Stimulated activated CD8-positive, alpha-beta memory T cell treated with anti-CD3 and anti-CD28 coated beads, Interleukin-15, amount 100 ng/mL, for 24 hours (primary cell): ENCODE measurements around the gene APLP2.

Experiments used
- DNase-seq: peaks from one replicate; pipeline ENCODE4 v3.0.0-alpha.2; 2020; ENCODE audit warnings: low read depth

Gene APLP2

GRCh38 chr11:130145975-130146776 lies 76.5 kb downstream of the APLP2 start:
- no peak for DNase-seq

DNA sequence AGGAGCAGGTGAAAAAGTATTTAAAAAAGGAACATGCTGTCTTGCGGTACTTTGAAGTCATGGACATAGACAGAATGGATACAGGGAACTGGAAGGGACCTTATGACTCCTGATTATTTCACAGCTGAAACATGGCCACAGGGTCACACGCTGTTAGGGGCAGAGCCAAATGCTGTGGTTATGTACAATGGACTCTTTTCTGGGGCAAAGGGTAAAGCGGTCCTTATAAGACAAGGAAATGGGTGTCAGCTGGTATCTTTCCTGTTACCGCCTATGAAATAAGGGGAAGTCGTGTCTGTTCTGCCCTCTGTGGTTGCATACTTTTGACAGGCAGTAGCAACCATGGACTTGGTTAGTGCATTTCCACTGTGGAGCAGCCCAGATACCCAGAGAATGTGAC lies 77.1 kb downstream of the APLP2 start:
- DNase-seq: no peak

DNA sequence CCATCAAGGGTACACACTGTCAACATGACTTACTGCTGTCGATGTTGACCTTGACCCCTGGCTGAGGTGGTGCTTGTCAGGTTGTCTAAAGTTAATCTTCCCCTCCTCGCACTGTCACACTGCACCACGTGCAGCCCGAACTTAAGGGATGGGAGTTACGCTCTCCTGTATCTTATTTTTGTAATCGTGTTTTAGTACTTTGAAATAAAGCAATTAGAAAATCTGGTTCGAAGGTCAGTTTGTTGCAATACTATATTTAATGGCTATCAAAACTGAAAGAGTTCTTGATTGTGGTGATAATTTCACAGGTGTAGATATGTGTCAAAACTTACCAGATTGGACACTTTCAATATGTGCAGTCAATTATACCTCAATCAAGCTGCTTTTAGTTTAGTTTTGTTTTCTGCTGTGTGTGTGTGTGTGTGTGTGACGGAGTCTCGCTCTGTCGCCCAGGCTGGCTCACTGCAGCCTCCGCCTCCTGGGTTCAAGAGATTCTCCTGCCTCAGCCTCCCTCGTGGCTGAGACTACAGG lies 79.2 kb downstream of the APLP2 start:
- no peak for DNase-seq

- no peak for DNase-seq
Observed at GRCh38 chr11:130150790-130151189, 81.1 kb downstream of the APLP2 start.

DNA sequence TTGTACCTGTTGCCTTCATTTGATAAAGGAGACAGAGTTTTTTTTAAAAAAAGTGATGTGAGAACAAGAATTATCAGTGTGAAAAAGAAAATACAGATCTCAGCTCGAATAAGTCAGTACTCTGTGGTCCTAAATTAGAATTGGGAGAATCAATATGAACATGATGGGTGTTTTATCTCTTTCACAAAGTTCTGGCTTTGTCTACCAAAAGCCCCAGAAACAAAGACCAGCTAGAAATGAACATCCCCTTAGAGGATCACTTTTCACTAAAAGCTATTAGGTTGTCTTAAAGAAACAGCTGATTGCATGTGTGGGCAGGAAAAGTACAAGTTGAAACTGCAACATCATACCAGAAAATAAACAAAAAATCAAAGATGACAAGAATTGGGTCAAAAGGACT lies 81.5 kb downstream of the APLP2 start:
- DNase-seq: no peak

- DNase-seq: no peak
Observed at GRCh38 chr11:130156108-130157022, 86.7 kb downstream of the APLP2 start.

DNA sequence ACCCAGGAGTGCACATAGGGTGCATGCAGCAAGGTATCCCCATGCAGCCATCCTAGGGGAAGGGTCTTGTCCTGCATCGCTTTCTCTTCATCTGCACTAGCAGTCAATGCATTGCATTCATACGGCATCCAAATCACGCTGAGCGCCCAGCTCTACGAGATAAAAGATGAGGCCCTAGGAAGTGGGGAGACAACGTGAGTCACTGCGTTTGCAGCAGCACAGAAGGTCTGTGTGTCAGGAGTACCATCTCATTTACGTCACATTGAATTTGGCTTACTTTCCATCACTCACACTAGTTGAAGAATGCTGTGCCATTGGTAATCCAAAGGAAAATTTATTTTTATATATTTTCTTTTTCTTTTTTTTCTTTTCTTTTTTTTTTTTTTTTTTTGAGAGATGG lies 87.4 kb downstream of the APLP2 start:
- no peak for DNase-seq

DNA sequence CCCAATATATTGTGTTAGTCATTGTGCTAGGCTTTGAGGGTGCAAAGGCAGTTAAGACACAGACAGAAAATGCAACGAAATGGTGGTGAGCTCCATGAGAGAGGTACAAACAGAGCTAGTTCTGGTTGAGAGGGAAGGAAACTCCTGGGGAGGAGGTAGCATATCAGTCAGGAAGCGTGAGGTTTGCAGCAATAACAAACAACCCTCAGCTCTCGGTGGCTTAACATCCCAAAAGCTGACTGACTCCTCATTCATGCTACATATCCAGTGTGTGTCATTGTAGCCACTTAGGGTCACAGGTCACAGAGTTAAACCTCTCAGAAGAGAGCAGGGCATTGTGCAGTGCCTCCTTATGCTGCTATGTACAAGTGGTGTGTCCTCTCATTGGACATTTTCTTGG lies 88.1 kb downstream of the APLP2 start:
- no peak for DNase-seq

DNA sequence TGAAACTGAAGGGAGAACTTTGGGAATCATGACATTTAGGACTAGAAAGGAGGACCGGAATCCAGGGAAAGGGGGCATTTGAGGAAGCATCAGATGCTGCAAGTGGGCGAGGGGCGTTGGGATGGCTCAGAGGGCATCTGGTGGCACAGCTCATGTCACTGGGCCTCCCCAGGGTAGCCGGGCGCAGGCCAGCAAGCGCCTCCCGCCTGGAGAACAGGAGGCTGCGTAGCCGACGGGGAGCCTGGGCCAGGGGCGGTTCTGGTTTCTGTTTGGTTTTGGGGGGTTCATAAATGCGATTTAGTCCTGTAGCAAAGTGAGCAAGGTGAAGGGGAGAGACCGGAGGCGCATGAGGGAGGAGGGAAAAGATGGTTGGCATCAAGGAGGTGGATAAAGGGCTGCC lies 89.4 kb downstream of the APLP2 start:
- DNase-seq: no peak

- no peak for DNase-seq
Observed at GRCh38 chr11:130159657-130160497, 90.2 kb downstream of the APLP2 start, which contains the start of gene ST14. Gene ST14, plus strand, starts transcription at chr11:130159782. Its CDS starts 198 bp downstream, at chr11:130159980.

DNA sequence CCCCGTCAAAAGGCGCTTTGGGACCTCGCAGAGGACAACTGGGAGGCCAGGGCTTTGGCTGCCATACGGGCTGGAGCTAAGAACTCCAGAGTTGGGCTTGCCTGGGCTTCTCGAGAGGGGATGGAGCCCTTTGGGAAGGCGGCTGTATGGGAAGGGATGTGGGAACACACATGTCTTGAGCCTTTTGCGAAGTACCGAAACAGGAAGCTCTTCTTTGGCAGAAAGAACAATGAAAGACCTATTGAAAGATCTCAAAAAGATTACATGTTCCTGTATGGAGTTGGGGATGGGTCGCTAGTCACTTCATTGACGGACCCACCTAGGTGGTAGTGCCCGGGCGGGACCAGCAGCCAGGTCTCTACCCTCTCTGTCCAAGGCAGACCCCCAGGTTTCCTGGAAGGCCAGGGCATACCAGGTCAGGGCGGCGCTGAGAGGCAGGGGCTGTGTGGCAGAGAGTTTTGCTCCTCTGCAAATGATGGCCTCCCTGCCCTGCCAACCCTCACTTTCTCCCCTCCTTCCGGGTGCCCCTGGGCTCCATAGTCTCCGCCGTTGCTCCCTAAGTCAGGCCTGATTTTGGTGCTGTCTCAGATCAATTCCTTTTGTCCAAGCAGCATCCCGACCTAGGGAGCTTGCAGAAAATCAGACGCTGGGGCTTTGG lies 90.9 kb downstream of the APLP2 start:
- DNase-seq: no peak

DNA sequence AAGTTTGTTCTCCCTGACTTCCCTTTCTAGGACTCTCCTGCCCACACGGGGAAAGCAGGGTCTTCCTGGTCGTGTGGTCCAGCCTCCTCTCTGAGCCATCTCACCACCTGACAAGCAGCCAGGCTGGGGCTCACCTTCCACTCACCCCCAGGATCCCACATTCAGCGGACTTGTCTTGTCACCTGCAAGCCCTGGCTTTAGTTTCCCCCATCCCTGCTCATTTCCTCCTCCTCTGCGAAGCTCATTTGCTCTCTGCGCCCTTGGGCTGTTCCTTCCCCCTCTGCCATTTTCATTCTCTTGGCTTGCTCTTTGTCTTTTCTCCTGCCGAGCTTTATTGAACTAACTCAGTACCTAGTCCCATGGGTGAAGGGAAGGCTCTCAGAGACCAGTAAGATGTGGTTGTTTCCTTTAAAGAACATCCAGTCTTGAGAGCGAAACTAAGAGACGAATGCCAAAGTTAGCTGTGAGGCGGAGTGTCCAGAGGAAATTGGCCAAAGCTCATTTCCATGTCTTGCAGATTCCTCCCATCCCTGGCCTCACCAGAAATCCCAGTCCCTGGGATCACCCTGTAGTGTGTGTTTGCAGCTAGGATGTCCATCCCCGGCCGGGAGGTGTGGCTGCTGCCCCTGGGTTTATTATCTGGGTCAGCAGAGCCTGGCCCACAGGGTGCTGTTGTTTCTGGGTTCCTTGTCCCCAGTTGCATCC lies 91.9 kb downstream of the APLP2 start:
- DNase-seq: no peak

GRCh38 chr11:130162733-130163132 lies 93.0 kb downstream of the APLP2 start:
- no peak for DNase-seq

- no peak for DNase-seq
Observed at GRCh38 chr11:130163346-130164220, 93.9 kb downstream of the APLP2 start.

DNA sequence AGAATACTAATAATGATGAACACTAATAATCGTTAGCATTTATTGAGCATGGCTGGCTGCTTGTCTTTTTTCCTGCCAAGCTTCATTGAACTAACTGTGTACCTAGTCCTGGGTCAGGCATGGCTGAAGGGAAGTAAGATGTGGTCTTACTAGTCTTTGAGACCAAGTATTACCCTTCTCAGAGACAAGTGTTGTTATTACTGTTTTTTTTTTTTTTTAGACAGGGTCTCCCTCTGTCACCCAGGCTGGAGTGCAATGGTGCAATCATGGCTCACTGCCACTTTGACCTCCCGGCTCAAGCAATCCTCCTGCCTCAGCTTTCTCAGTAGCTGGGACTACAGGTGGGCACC lies 94.5 kb downstream of the APLP2 start:
- no peak for DNase-seq

GRCh38 chr11:130165601-130166456 lies 96.1 kb downstream of the APLP2 start:
- no peak for DNase-seq

- DNase-seq: no peak
Observed at GRCh38 chr11:130166457-130166784, 96.7 kb downstream of the APLP2 start.

- DNase-seq: no peak
Observed at GRCh38 chr11:130167146-130167545, 97.5 kb downstream of the APLP2 start.

DNA sequence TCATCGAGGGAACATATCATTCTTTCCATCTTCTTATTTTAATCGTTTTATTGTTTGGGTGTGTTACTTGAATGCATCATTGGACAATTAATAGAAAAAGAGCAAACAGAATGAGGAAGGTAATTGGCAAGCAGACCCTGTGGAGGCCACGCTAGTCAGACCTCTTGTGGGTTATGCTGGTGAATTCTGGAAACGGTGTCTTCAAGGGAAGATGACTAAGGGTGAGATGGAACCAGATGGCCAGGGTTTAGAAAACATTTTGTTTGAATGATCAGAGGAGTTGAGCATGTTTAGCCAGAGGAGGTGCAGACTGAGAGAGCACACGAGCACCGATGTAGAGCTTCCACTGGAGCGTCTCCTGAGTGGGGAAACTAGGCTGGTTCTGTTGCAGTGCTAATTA lies 98.4 kb downstream of the APLP2 start:
- no peak for DNase-seq
